Hematopoietic multipotent progenitor cell treated with erythropoietin and hydrocortisone succinate and interleukin-3 and kit ligand, for 8 days (in vitro differentiated cells): ENCODE data around the gene CRELD1.
A peak's percentile ranks its signal among the peaks of the same experiment; 100 is the strongest.

Source experiments
- DNase-seq: peaks from one replicate; pipeline ENCODE4 v3.0.0-alpha.2; 2015

CRELD1 gene

GRCh38 chr3:9906480-9906879 is 27.2 kb upstream of the CRELD1 start:
- no peak for DNase-seq

GRCh38 chr3:9908286-9908685 is 25.3 kb upstream of the CRELD1 start:
- no peak for DNase-seq

GRCh38 chr3:9909221-9910013 is 24.2 kb upstream of the CRELD1 start:
- DNase-seq: no peak

- no peak for DNase-seq
Observed at GRCh38 chr3:9911863-9912262, 21.8 kb upstream of the CRELD1 start.

DNA sequence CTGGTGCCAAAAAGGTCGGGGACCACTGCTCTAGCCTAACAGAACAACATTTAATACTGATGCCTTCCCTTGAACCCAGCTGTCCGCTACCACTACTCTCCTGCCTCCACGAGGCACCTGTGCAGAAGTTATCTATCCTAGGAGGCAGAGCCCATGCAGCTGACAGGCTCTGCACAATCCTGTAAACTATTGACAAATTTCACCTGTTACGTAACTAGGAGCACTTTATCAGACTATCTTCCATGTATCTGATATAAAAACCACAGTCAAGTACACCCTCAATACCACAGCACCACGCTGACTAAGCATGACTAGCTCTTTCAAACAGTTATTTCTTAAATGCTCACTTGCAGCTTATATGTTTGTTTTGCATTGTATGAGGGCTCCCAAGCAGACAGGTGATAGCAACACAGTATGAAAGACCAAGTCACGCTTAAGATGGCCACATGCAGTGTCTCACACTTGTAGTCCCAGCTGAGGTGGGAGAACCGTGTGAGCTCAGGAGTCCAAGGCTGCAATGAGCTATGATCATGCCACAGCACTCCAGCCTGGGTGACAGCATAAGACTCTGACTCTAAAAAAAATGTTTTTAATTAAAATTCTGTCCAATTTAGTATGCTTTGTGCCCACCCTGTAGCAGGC is 21.2 kb upstream of the CRELD1 start:
- peak; percentile 84 for DNase-seq

DNA sequence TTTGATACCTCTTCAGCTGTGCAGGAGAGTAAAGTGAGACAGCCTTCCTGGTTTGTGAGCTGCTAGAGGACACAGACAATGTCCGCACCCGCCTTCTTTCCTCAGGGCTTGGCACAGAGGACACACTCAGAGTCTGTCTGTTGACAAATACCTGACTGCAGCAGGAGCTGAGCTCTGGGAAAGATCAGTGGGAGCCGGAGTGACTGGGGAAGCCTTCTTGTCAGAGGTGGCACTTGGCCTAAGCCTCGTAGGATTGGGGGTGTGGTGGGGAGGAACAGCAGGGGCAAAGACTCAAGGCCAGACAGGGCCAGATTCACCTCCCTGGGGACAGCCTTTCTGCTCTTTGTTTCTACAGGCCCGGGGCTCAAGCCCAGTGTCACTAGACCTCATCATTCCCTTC is 20.0 kb upstream of the CRELD1 start:
- DNase-seq: no peak

GRCh38 chr3:9914011-9914410 is 19.6 kb upstream of the CRELD1 start:
- DNase-seq: no peak

- peak; percentile 80 for DNase-seq
Observed at GRCh38 chr3:9914559-9915253, 18.9 kb upstream of the CRELD1 start.

DNA sequence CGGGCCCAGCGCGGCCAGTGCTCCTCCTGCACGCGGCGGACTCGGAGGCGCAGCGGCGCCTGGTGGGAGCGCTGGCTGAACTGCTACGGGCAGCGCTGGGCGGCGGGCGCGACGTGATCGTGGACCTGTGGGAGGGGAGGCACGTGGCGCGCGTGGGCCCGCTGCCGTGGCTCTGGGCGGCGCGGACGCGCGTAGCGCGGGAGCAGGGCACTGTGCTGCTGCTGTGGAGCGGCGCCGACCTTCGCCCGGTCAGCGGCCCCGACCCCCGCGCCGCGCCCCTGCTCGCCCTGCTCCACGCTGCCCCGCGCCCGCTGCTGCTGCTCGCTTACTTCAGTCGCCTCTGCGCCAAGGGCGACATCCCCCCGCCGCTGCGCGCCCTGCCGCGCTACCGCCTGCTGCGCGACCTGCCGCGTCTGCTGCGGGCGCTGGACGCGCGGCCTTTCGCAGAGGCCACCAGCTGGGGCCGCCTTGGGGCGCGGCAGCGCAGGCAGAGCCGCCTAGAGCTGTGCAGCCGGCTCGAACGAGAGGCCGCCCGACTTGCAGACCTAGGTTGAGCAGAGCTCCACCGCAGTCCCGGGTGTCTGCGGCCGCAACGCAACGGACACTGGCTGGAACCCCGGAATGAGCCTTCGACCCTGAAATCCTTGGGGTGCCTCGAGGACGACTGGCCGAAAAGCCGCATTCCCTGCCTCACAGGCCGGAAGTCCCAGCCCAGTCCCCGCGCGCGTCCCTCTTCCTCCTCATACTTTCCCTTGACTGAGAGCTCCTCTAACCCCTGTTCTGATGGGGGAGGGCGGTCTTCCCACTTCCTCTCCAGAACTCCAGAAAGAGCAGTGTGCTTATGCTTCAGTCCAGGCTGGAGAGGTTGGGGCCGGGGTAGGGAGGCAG is 18.1 kb upstream of the CRELD1 start:
- peak; percentile 53 for DNase-seq

DNA sequence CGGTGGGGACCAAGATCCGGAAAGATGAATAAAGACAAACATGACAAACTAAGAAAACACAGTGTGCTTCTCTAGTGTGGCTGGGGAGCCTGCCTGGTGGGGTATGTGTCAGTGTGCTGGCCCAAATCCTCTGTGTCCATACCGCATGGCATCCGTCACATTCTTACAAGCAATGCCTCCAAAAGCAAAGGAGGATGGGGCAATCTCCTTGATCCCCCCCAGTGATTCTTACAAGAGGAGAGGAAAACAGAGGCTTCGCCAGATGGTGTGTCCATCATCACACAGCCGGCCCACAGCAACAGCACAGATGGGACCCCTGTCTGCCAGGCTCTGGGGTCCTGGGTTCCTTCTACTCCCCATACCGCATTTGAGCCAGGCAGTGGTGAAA is 17.3 kb upstream of the CRELD1 start:
- peak; percentile 12 for DNase-seq

DNA sequence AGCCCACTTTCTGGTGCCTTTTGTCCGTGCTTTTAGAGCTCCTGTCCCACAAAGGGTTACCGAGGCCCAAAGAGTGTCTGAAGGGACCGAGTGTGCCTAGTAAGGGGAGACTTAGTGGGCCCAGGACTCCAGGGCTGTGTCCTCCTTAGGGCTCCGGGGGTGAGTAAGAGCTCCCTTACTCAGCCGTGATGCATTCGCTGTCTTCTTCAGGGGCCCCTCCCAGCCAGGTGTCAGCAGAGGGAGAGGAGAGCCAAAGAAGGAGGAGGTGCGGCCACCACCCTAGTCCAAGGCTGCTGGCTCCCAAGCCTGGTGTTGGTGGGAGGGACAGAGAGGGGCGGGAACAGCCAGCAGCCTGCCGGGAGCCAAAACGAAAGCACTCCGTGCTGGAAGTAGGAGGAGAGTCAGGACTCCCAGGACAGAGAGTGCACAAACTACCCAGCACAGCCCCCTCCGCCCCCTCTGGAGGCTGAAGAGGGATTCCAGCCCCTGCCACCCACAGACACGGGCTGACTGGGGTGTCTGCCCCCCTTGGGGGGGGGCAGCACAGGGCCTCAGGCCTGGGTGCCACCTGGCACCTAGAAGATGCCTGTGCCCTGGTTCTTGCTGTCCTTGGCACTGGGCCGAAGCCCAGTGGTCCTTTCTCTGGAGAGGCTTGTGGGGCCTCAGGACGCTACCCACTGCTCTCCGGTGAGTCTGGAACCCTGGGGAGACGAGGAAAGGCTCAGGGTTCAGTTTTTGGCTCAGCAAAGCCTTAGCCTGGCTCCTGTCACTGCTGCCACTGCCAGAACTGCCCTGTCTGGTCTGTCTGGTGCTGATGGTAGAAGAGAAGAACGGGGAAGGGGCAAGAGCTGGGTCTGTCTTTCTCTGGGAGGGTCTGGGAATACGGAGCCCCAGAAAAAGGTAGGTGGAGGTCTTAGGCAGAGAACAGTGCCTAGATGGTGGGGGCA is 16.6 kb upstream of the CRELD1 start, which contains the start of gene IL17RC:
TSS of gene IL17RC (plus strand) at position 365 of the 947 bp plus-strand sequence. CDS start at position 583, 218 bp downstream.
- peak; percentile 88 for DNase-seq

GRCh38 chr3:9917820-9918219 is 15.8 kb upstream of the CRELD1 start:
- DNase-seq: peak; percentile 0

DNA sequence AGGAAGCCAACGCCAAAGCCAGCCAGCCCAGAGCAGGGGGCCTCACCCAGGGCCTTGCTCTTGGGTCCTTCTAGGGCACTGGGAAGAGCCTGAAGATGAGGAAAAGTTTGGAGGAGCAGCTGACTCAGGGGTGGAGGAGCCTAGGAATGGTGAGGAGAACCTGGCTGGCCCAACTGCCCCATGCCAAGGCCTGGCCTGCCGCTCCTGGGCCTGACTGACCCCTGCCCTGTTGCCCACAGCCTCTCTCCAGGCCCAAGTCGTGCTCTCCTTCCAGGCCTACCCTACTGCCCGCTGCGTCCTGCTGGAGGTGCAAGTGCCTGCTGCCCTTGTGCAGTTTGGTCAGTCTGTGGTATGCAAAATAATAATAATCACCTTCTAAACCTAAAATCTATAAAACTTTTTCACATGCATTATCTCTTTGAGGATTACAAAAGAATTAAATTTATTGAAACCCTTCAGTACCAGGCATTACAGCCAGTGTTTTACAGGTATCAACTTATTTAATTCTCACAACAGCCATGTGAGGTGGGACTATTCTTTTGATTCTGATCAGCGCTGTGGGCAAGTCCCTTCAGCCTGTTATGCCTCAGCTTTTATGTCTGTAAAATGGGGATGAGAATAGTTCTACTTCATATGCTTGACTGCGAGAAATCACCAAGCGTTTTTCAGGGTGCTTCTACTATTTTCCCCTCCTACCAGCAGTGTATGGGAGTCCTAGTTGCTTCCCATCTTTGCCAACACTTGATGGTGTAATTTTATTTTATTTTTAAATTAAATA is 15.2 kb upstream of the CRELD1 start:
- no peak for DNase-seq

DNA sequence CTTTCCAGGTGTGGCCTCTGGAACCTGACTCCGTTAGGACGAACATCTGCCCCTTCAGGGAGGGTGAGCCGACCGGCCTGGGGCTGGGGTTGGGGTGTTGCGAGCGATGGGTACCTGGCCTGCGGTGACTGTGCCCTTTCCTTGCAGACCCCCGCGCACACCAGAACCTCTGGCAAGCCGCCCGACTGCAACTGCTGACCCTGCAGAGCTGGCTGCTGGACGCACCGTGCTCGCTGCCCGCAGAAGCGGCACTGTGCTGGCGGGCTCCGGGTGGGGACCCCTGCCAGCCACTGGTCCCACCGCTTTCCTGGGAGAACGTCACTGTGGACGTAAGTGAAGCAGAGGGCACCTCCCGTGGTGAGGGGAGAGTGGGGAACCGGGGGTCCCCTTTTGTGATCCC is 5.5 kb upstream of the CRELD1 start:
- no peak for DNase-seq

- DNase-seq: peak; percentile 43
Observed at GRCh38 chr3:9930804-9931418, 2.7 kb upstream of the CRELD1 start.

DNA sequence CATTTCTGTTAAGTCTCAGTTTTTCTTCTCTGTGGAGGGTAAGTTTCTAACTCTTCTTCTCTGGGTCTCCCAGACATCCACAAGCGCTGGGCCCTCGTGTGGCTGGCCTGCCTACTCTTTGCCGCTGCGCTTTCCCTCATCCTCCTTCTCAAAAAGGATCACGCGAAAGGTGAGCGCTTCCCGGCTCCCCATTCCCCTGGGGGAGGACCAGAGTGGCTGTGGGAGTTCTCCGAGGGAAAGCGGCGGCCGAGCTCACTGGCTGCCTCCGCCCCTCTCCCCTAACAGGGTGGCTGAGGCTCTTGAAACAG is 1.1 kb upstream of the CRELD1 start:
- DNase-seq: no peak

- DNase-seq: peak; percentile 85
Observed at GRCh38 chr3:9932843-9933560, 632 bp upstream of the CRELD1 start.

GRCh38 chr3:9934235-9934621 is 594 bp downstream of the CRELD1 start:
- DNase-seq: no peak

GRCh38 chr3:9934993-9935392 is 1.4 kb downstream of the CRELD1 start:
- no peak for DNase-seq

DNA sequence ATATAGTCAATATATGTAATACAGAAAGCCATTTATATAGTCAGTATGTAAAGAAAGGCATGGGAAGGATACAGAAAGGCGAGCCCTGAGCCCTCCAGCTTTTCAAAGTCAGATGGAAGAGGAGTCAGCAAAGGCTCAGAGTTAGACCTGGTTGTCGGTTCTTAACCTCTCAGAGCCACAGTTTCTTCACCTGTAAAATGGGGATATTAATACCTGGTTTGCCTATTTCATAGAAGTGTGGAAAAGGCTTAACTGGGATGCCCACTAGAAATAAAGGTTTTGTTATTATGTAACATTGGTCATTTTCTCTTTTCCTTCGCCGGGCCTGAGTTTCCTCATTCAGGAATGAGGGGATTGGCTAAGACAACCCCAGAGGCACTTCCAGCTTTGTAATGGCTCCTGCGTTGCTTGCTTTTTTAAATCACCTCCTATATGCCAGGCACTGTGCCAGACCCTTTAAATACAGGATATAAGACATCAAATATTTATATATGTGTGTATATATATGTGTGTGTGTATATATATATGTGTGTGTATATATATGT is 2.4 kb downstream of the CRELD1 start:
- no peak for DNase-seq
